H1 (cell line): Measurements from ENCODE around the gene BRAT1. TPM values are rescaled to one million over a fixed set of nuclear protein-coding genes. Genes with fewer than 3 reads are reported as not detected.

ENCODE experiments used
- CTCF ChIA-PET: fragments of 300-600 bp; sonication (Branson Sonifier 250); formaldehyde crosslinking; loops from one replicate; lab custom pipeline; 2021; ENCODE audit not compliant: partially characterized antibody; lab: Charles Lee
- POLR2A ChIA-PET: fragments of 300-600 bp; sonication (Branson Sonifier 250); formaldehyde crosslinking; loops from one replicate; lab custom pipeline; 2021; ENCODE audit warnings: inconsistent platforms; ENCODE audit not compliant: partially characterized antibody; lab: Charles Lee
- DNase-seq, 2 experiments: peaks; one replicate each; pipeline versions ENCODE4 v3.0.0 to v3.0.0-alpha.2; 2010 to 2022; ENCODE audit warnings: low spot score in 2 of 2, low read depth in 1 of 2, mixed read lengths in 1 of 2
- FAIRE-seq: peaks from 2 replicates; lab custom pipeline; 2011; peaks lifted over from hg19 to GRCh38; lab: Jason Lieb, UNC
- H2AFZ ChIP-seq: 2 replicates; pipeline ENCODE4 v1.8.1; 2012; ENCODE audit warnings: low read length, inconsistent platforms
- H2AK5ac ChIP-seq: 2 replicates; pipeline ENCODE4 v1.6.1; 2013; ENCODE audit warnings: low read depth, low read length
- H2BK120ac ChIP-seq: replicated peaks from 2 replicates; pipeline ENCODE3; 2013; ENCODE audit warnings: low read depth, low read length, inconsistent platforms
- H2BK12ac ChIP-seq: 2 replicates; pipeline ENCODE4 v1.6.1; 2013; ENCODE audit warnings: low read depth, low read length
- H2BK15ac ChIP-seq: 2 replicates; pipeline ENCODE4 v1.6.1; 2013; ENCODE audit warnings: low read length
- H2BK20ac ChIP-seq: 2 replicates; pipeline ENCODE4 v1.6.1; 2013; ENCODE audit warnings: low read length
- H2BK5ac ChIP-seq: 2 replicates; pipeline ENCODE4 v1.6.1; 2013; ENCODE audit warnings: low read depth, low read length
- H3K14ac ChIP-seq: 2 replicates; pipeline ENCODE4 v1.6.1; 2013; ENCODE audit warnings: inconsistent platforms; ENCODE audit not compliant: insufficient read length
- H3K18ac ChIP-seq: 2 replicates; pipeline ENCODE4 v1.6.1; 2013; ENCODE audit warnings: low read length; ENCODE audit errors: extremely low read depth
- H3K23ac ChIP-seq: 2 replicates; pipeline ENCODE4 v1.6.1; 2013; ENCODE audit warnings: inconsistent platforms; ENCODE audit not compliant: insufficient read length
- H3K23me2 ChIP-seq: 2 replicates; pipeline ENCODE4 v1.6.1; 2013; ENCODE audit warnings: low read depth, low read length
- H3K27ac ChIP-seq: 2 replicates; pipeline ENCODE4 v1.6.1; 2011; ENCODE audit warnings: low read depth, low read length, inconsistent platforms
- H3K27me3 ChIP-seq, 4 experiments: replicated peaks in 1 of 4; 1 replicate in 1 of 4; 2 replicates in 3 of 4; pipeline versions ENCODE4 v1.6.1 to v1.8.1; 2011 to 2013; ENCODE audit warnings: low read length in 3 of 4, mild to moderate bottlenecking in 3 of 4, inconsistent platforms in 2 of 4, mixed read lengths in 2 of 4, moderate library complexity in 1 of 4; ENCODE audit not compliant: control insufficient read depth in 3 of 4, insufficient read depth in 3 of 4; ENCODE audit errors: extremely low read depth in 1 of 4
- H3K36me3 ChIP-seq, 4 experiments: 2 replicates each; pipeline versions ENCODE4 v1.6.1 to v1.8.1; 2011 to 2013; ENCODE audit warnings: mild to moderate bottlenecking in 4 of 4, low read length in 3 of 4, moderate library complexity in 2 of 4, control low read depth in 1 of 4, inconsistent platforms in 1 of 4; ENCODE audit not compliant: insufficient read depth in 4 of 4, control insufficient read depth in 2 of 4
- H3K4ac ChIP-seq: replicated peaks from 2 replicates; pipeline ENCODE3; 2013; ENCODE audit warnings: low read length, low read depth, mixed read lengths, inconsistent platforms; ENCODE audit not compliant: insufficient read length
- H3K4me1 ChIP-seq, 4 experiments: replicated peaks in 1 of 4; 1 replicate in 1 of 4; 2 replicates in 3 of 4; pipeline versions ENCODE4 v1.6.1 to v1.8.1; 2011 to 2013; ENCODE audit warnings: low read length in 3 of 4, inconsistent platforms in 2 of 4, mixed read lengths in 1 of 4; ENCODE audit not compliant: insufficient read depth in 4 of 4, control insufficient read depth in 3 of 4
- H3K4me2 ChIP-seq, 2 experiments: 2 replicates each; pipeline versions ENCODE4 v1.6.1 to v1.8.1; 2011 to 2013; ENCODE audit warnings: low read depth in 2 of 2, low read length in 2 of 2, control low read depth in 1 of 2, inconsistent platforms in 1 of 2, mild to moderate bottlenecking in 1 of 2; ENCODE audit not compliant: insufficient read depth in 1 of 2
- H3K4me3 ChIP-seq, 4 experiments: fragments of 200-600, 300-600 bp in 1 of 4; sonication (generic), shearing (Covaris generic), sonication (Bioruptor Twin) in 1 of 4; 2 replicates each; pipeline versions ENCODE4 v1.5.1 to v1.8.1; 2011 to 2016; ENCODE audit warnings: low read length in 4 of 4, low read depth in 3 of 4, control low read depth in 2 of 4, inconsistent platforms in 2 of 4, mild to moderate bottlenecking in 2 of 4, mixed read lengths in 1 of 4, moderate library complexity in 1 of 4; ENCODE audit not compliant: insufficient read depth in 2 of 4; ENCODE audit errors: extremely low read depth in 1 of 4
- H3K56ac ChIP-seq: replicated peaks from 2 replicates; pipeline ENCODE3; 2013; ENCODE audit warnings: low read depth, mild to moderate bottlenecking, mixed read lengths, low read length, inconsistent platforms; ENCODE audit not compliant: insufficient read length
- H3K79me1 ChIP-seq: 2 replicates; pipeline ENCODE4 v1.6.1; 2013; ENCODE audit warnings: low read depth, low read length, control low read depth
- H3K79me2 ChIP-seq, 2 experiments: 2 replicates each; pipeline versions ENCODE4 v1.6.1 to v1.8.1; 2012 to 2013; ENCODE audit warnings: low read length in 2 of 2, mild to moderate bottlenecking in 2 of 2, inconsistent platforms in 1 of 2; ENCODE audit not compliant: insufficient read depth in 2 of 2, control insufficient read depth in 1 of 2
- H3K9ac ChIP-seq, 4 experiments: replicated peaks in 1 of 4; 1 replicate in 1 of 4; 2 replicates in 3 of 4; pipeline versions ENCODE4 v1.6.1 to v1.8.1; 2011 to 2013; ENCODE audit warnings: low read depth in 3 of 4, low read length in 3 of 4, control low read depth in 2 of 4, mild to moderate bottlenecking in 2 of 4, moderate library complexity in 2 of 4, inconsistent platforms in 1 of 4; ENCODE audit errors: extremely low read depth in 1 of 4
- H3K9me3 ChIP-seq, 2 experiments: 2 replicates each; pipeline versions ENCODE4 v1.6.1 to v1.8.1; 2012 to 2013; ENCODE audit warnings: mild to moderate bottlenecking in 2 of 2, moderate library complexity in 2 of 2, control low read depth in 1 of 2, inconsistent platforms in 1 of 2, low read depth in 1 of 2, low read length in 1 of 2, mixed read lengths in 1 of 2; ENCODE audit not compliant: insufficient read depth in 2 of 2
- H4K20me1 ChIP-seq, 2 experiments: replicated peaks in 1 of 2; 2 replicates each; pipeline versions ENCODE3 to v1.8.1; 2011 to 2013; ENCODE audit warnings: inconsistent platforms in 2 of 2, low read length in 2 of 2, mild to moderate bottlenecking in 1 of 2; ENCODE audit not compliant: insufficient read depth in 2 of 2, control insufficient read depth in 1 of 2
- H4K5ac ChIP-seq: 2 replicates; pipeline ENCODE4 v1.6.1; 2013; ENCODE audit warnings: low read length, low read depth, mixed read lengths, inconsistent platforms; ENCODE audit not compliant: insufficient read length
- H4K8ac ChIP-seq: 2 replicates; pipeline ENCODE4 v1.8.0; 2013; ENCODE audit warnings: mild to moderate bottlenecking, moderate library complexity, low read length, inconsistent platforms; ENCODE audit not compliant: insufficient read depth; ENCODE audit errors: extremely low read depth
- H4K91ac ChIP-seq: replicated peaks from 2 replicates; pipeline ENCODE3; 2013; ENCODE audit warnings: low read length, mixed read lengths, inconsistent platforms; ENCODE audit not compliant: insufficient read length
- ASH2L ChIP-seq: fragments of 200-600, 300-600 bp; sonication (generic); IDR thresholded peaks from one replicate; pipeline ENCODE4 v1.7.1; 2017; ENCODE audit warnings: low read length
- CREB1 ChIP-seq: IDR thresholded peaks from 2 replicates; pipeline ENCODE4 v1.6.1; 2012; ENCODE audit warnings: inconsistent platforms
- GABPA ChIP-seq: IDR thresholded peaks from 2 replicates; pipeline ENCODE4 v1.6.1; 2011; ENCODE audit warnings: mild to moderate bottlenecking, low read length, moderate library complexity, borderline replicate concordance; ENCODE audit not compliant: insufficient read depth
- JUN ChIP-seq: IDR thresholded peaks from 2 replicates; pipeline ENCODE4 v1.6.1; 2011; ENCODE audit warnings: low read depth, mild to moderate bottlenecking, improper control_type of control experiment, low read length
- POLR2A ChIP-seq, 2 experiments: IDR thresholded peaks; 1 replicate in 1 of 2; 2 replicates in 1 of 2; pipeline ENCODE4 v1.6.1; 2011; ENCODE audit warnings: low read depth in 2 of 2, low read length in 2 of 2, mild to moderate bottlenecking in 2 of 2; ENCODE audit errors: control extremely low read depth in 1 of 2
- POLR2AphosphoS5 ChIP-seq: IDR thresholded peaks from 2 replicates; pipeline ENCODE4 v1.6.1; 2011; ENCODE audit warnings: low read depth, low read length
- POU5F1 ChIP-seq: IDR thresholded peaks from 2 replicates; pipeline ENCODE4 v1.6.1; 2011; ENCODE audit warnings: low read depth, mild to moderate bottlenecking, low read length, moderate library complexity
- RFX5 ChIP-seq: IDR thresholded peaks from 2 replicates; pipeline ENCODE4 v1.6.1; 2011; ENCODE audit warnings: low read depth, low read length, improper control_type of control experiment, borderline replicate concordance
- RNF2 ChIP-seq: fragments of 200-900, 300-1000 bp; sonication (generic); IDR thresholded peaks from 2 replicates; pipeline ENCODE4 v1.7.1; 2016; ENCODE audit warnings: borderline replicate concordance, low read depth, mild to moderate bottlenecking, antibody characterized with exemption, low read length; ENCODE audit not compliant: poor library complexity, severe bottlenecking; ENCODE audit errors: missing control alignments
- TAF7 ChIP-seq: optimal IDR thresholded peaks from 2 replicates; pipeline ENCODE3; 2011; ENCODE audit warnings: low read depth, mild to moderate bottlenecking, inconsistent platforms, low read length, moderate library complexity, borderline replicate concordance
- WGBS, 2 experiments: shearing (Covaris generic) in 1 of 2; methylation state at CpG; one replicate each; pipeline versions ENCODE4 v1.1.6 to v1.1.7; 2013 to 2015; ENCODE audit warnings: low lambda C conversion rate in 2 of 2, mixed read lengths in 2 of 2, inconsistent platforms in 1 of 2, low coverage in 1 of 2, missing lambda C conversion rate in 1 of 2; ENCODE audit not compliant: insufficient replicate concordance in 2 of 2, insufficient coverage in 1 of 2, insufficient read length in 1 of 2; ENCODE audit errors: extremely low coverage in 1 of 2, missing lambda C conversion rate in 1 of 2; 5-methylcytosine and 5-hydroxymethylcytosine counted together
- polyA plus RNA-seq, 7 experiments: library from polyadenylated mRNA; depleted of rRNA in 3 of 7; stranded (reverse) in 5 of 7; unstranded in 2 of 7; fragments of >200 nt in 5 of 7; fragments of 200-250 nt in 2 of 7; gene quantifications; 1 replicate in 5 of 7; 2 replicates in 1 of 7; 4 replicates in 1 of 7; pipeline versions ENCODE4 v1.2.1 to v1.2.3, GENCODE V29; 2011 to 2013; ENCODE audit warnings: missing spikeins in 2 of 7, mixed read lengths in 2 of 7
- total RNA-seq: library from RNA; stranded (reverse); fragmentation: NEBNext Ultra II Directional; extraction: Animal tissue kit (Norgen Biotek cat#: 25700); gene quantifications from 2 replicates; pipeline ENCODE4 v1.2.1, GENCODE V29; 2021

The BRAT1 gene
- total and polyA plus RNA-seq, 2 of the 8 experiments (the other 6 are each of a cell fraction or from before 2014, with no cell fraction given), result 36.8 to 42.3 TPM

GRCh38 chr7:2519119-2519930, 36.0 kb downstream of the BRAT1 start, which contains the start of gene LFNG:
Gene LFNG (plus strand): TSS chr7:2519774. CDS start chr7:2519862, 88 bp downstream.
- peak within 1 kb of the TSS; percentile 74 for H3K4ac ChIP-seq
- H2AFZ ChIP-seq, result no peak within 1 kb of the TSS
- peak within 1 kb of the TSS; percentile 82 for H4K8ac ChIP-seq
- ChIA-PET POLR2A (interaction anchor here (0.9 to 1.5 kb wide), 4 partner anchors 10 to 18 kb away, joined by 3 to 4 read pairs (median 3); no protein-coding TSS in a partner anchor), CTCF (interaction anchor here (0.9 kb wide), 1 partner anchor 41 kb away, joined by 4 read pairs; no protein-coding TSS in a partner anchor)
- H4K5ac ChIP-seq, result no peak within 1 kb of the TSS
- peak within 1 kb of the TSS; percentile 95 for H3K18ac ChIP-seq
- peaks cover 0 to 20% of the 10 kb centered on the region in 2 experiments; a peak in 3 of 4 replicates for H3K79me2 ChIP-seq
- H3K79me1 ChIP-seq, result no peaks in the 10 kb centered on the region; the same call in 1 of the 2 replicates
- no peak within 1 kb of the TSS for H3K56ac ChIP-seq
- H3K27ac ChIP-seq, result no peak within 1 kb of the TSS
- H3K36me3 ChIP-seq, result no peaks in the 10 kb centered on the region
- peak within 1 kb of the TSS; percentile 38 for H2BK120ac ChIP-seq
- FAIRE-seq (no peak), DNase-seq (peak in 1 of 2 experiments; percentile 84)
- H3K23ac ChIP-seq, result no peak within 1 kb of the TSS
- no peaks in the 10 kb centered on the region for H3K9me3 ChIP-seq
- peak within 1 kb of the TSS; percentile 95; the same call in 1 of the 2 replicates for H2BK15ac ChIP-seq
- peak within 1 kb of the TSS; percentile 86 for H4K91ac ChIP-seq
- peak within 1 kb of the TSS; percentile 97; the same call in 1 of the 2 replicates for H2BK20ac ChIP-seq
- H3K4me3 ChIP-seq, result peak within 1 kb of the TSS; percentile 56 to 73 (median 65)
- H3K14ac ChIP-seq, result no peak within 1 kb of the TSS
- peak within 1 kb of the TSS; percentile 85 to 96 for H3K4me2 ChIP-seq
- peaks cover 28% of the 10 kb centered on the region for H3K23me2 ChIP-seq
- H2AK5ac ChIP-seq, result no peak within 1 kb of the TSS
- peaks cover 14 to 23% of the 10 kb centered on the region in 2 experiments for H4K20me1 ChIP-seq
- H3K9ac ChIP-seq, result peak within 1 kb of the TSS in 2 of 4 experiments; percentile 8 to 16; a peak in 1 of 7 replicates
- H3K4me1 ChIP-seq, result peaks cover 3 to 56% (median 48%) of the 10 kb centered on the region in 4 experiments
- peaks cover 0 to 22% (median 12%) of the 10 kb centered on the region in 4 experiments; a peak in 6 of 7 replicates for H3K27me3 ChIP-seq
- peak within 1 kb of the TSS; percentile 94; the same call in 1 of the 2 replicates for H2BK12ac ChIP-seq
- WGBS, 2 experiments, result 0% methylated on average over 20 of the region's 95 CpGs; no CpG with 5 or more reads in 1 of the 2 experiments
- H2BK5ac ChIP-seq, result peak within 1 kb of the TSS; percentile 40; the same call in 1 of the 2 replicates
- TF ChIP-seq POLR2A (IDR thresholded peaks at IDR 0.05; ENCODE audit: control extremely low read depth in 1 of 2, low read depth in 2 of 2, low read length in 2 of 2), result peak in 1 of 2 experiments; percentile 90; a peak in 2 of 3 replicates
- peak; percentile 33 for TF ChIP-seq ASH2L
- no peak for TF ChIP-seq JUN
- no peak for TF ChIP-seq GABPA
- TF ChIP-seq RNF2, result no peak
- TF ChIP-seq RFX5, result no peak
- TF ChIP-seq CREB1, result peak; percentile 65
- TF ChIP-seq TAF7, result peak; percentile 70
- no peak for TF ChIP-seq POU5F1
- peak; percentile 92 for TF ChIP-seq POLR2AphosphoS5
